GM19397 (cell line): ENCODE data around the gene SLC38A9.

ENCODE experiments used
- ATAC-seq: cut with Tn5 transposase; IDR thresholded peaks from one replicate; pipeline ENCODE4 v1.9.1; 2021; ENCODE audit warnings: mild to moderate bottlenecking, moderate library complexity; ENCODE audit not compliant: unreplicated experiment

SLC38A9 gene

DNA sequence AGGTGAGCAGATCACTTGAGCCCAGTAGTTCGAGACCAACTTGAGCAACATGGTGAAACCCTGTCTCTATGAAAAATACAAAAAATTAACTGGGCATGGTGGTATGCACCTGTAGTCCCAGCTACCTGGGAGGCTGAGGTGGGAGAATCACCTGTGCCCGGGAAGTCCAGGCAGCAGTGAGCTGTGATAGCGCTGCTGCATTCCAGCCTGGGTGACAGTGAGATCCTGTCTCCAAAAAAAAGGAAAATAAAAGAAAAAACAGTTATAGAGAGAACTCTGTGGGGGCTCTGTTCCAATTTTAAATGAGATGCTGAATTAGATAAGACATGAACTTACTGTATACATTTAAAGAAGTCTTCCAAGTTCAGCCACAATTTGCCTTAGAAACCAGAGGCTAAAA lies 44.2 kb downstream of the SLC38A9 start:
- ATAC-seq = no peak

DNA sequence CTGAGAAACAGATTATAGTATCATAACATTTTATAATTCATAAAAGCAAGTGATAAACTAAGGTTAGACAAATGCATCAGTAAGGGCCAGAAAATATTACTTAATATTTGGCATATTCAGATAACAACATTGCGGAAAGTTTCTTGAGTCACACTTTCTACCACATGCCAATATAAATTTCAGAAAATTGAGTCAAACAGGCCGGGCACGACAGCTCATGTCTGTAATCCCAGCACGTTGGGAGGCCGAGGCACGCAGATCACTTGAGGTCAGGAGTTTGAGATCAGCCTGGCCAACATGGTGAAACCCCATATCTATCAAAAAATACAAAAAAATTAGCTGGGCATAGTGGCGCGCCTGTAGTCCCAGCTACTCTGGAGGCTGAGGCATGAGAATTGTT lies 47.1 kb downstream of the SLC38A9 start:
- ATAC-seq = no peak

DNA sequence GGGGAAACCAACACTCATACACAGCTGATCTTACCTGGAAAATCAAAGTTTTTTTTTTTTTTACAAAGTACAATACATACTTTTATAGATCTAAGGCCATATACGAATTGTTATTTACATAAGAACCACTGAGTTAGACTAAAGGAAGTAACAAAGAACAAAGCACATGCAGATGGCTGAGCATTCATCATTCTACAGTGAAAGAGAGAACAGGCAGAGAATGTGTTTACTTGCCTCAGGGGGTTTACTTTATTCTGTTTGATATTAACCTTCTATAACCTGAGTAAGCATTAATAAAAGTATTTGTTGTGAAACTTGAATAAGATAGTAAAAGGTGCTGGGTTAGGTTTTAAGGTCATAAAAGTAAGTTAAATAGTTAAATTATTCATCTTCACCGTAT lies 54.7 kb downstream of the SLC38A9 start:
- ATAC-seq = no peak

DNA sequence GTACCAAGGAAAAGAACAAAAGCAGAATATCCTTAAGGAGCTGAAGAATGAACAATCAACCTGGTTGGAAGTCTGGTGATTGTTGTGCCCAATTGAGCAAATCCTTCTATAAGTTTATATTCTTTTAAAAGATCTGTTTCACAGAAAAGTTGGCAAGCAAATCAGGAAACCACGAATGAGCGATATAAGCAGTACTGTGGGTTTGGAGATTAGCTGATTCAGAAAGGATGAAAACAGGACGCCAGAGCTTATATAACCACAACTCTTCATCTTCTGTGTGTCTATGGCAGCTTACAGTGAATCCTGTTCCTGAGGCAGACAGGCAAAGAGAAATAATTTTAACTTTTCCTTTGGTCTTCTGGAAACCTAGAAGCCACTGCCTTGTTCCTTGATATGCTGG lies 61.7 kb downstream of the SLC38A9 start:
- ATAC-seq = no peak

DNA sequence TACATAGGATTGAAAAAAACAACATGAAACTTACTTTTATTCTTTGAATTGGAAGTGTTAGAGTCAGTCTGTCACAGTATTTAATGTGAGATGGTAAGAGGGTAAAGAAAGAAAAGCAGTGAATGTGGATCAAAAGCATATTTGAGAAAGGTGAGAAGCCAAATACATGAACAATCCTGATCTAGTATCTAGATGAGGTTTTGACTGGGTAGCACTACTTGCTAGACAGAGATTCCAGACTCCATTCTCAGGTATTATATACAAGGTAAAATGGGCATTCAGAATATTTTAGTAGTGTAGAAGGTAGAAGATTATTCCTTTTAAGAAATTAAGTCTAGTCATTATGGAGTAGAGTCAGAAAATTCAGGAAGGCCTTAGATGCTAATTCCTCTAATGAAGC lies 62.2 kb downstream of the SLC38A9 start:
- ATAC-seq = no peak

DNA sequence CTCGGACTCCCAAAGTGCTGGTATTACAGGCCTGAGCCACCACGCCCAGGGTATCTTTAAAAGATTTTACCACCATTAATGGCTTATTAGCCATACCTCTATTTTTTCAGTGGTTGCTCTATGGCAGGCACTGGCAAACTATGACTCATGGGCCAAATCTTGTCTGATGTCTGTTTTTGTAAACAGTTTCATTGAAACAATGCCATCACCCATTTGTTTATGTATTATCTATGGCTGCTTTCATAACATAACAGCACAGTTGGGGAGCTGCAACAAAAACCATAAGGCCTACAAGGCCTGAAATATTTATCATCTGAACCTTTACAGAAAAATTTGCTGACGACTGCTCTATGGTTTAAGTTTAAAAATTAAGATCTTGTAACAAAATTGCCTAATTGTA lies 66.8 kb downstream of the SLC38A9 start:
- ATAC-seq = no peak

DNA sequence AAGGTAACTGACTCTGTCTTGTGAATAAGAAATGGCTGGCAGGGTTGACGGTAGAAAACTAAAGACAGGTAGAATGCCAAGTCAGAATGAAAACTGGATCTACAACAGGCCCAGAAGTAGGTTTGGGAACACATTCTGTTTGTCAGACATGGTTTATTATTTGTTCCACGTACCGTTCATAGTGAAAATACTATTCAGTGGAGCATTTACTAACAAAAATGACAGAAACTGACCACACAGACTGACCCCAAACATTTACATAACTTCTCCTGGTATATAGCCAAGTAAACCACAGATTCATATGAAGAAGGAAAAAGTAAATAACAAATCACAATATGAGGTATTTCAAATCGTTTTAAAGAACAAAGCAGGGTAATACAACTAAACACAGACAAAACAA lies 73.7 kb downstream of the SLC38A9 start:
- ATAC-seq = no peak

DNA sequence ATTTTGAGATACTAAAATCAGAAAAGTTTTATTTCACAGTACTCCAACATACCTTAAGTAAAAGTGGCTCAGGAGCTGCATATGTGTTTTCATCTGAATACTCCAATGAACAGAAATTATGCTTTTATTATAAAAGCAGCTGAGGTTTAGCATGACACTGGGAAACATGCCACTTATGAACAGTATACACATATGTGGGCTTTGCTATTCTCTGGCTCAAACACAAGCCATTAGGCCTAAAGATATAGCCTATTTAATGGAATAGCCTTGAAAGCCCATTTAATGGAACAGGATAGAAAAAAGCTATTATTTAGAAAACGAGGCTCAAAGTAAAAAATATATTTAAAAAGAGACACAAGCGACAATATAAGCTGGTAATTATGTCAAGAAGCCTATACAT lies 74.1 kb downstream of the SLC38A9 start:
- no peak for ATAC-seq

DNA sequence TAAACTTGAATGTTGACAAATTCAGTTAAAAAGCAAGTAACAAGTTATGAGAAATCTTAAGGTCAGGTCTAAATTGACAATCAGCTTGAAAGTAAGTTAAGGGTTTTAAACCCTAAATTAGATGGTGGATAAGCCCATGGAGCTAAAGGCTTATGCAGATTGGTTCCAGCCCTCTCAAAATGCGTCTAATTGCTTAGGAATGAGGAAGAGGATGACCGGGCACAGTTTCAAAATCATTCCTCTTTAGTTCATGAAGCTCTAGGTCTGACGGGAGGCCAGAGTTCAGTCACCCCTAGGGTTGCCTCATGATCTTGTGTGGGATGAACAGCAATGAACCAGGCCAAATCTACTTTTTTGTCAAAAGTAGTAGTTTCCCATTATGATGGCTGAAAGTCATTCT lies 75.4 kb downstream of the SLC38A9 start:
- ATAC-seq = no peak

DNA sequence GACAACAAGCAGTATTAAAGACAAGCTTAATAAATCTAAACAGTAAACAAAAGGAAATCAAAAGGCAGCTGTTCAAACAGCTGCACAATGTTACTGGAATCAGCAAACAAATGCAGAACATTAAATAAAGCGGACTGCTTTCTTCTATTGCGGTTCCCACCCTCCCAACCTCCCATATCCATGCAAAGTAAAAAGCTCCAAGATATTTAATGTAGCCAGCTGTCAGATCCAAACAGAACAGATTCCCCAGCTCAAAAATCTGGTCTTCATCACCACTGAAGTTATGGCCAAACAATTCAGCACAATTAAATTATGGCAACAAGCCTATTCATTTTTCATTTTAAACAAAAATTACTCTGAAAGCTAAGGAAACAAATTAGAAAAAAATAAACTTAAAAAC lies 75.9 kb downstream of the SLC38A9 start:
- ATAC-seq = no peak

DNA sequence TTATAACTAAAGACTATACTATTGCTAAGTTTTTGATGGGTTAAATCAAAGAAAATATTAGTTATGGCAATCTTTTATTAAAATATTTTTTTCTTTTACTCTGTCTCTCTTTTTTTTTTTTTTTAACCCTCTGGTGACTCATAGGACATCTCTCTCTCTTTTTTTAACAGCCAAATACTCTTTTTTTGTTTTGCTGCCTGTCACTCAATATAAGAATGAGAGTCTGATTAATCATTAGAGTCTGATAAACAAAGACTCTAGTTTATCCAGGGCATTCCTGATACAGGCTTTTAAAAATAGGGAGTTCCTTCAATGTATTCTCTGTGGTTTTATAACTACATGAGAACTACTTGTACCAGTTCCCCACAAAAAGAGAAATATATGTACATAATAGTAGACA lies 77.3 kb downstream of the SLC38A9 start:
- ATAC-seq = no peak

DNA sequence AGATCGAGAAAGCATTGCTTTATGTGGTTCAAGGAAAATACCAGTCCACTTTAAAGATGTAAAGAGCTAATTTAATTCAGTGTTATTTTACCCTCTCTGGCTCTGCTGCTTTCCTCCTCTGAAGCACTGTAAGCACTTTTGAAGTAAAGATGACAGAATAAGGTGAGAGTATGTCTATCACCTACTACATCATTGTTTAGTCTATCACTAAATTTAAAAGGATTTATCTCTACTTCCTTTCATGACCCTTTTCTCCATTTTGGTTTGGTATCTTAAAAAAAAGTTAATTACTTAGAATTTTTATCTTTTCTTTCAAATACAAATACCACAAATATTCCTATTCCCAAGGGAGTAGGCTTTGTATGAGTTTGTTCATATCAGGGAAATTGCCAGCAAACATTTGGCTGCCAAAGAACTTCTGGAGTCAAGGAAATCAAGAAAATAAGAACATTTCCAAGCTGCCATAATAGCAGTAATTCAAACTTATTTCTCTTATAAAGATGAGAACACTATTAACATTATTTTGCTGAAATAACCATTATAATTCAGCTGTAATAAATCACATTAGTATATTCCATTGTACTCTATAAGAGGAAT lies 77.8 kb downstream of the SLC38A9 start:
- ATAC-seq = no peak

DNA sequence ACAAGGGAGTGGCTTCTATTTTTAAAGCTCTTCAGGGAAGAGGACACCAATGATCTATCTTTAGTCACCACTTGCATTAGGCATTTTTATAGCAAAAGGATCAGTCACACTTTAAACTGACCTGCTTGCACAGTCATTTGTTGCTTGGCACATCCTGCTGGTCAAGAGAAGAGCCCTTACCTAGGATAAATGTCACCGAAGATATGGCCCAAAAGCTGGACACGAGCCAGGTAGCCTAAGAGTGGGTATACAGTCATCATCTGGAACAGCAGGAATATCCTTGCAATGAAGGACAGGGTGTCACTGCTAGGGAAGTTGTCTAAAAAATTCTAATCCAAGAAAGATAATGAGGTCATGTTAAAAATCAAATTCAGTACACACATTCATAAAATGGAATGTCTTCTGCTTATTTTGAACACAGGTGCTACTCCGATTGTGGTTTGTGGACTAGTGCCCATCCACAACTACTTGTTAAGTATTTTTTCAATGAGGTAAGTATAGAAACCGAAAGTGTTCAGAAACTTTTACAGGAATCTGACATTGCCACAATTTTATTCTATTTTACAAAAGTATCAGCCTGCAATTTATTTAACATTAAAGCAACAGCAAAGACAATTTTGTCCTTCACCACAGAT lies 78.4 kb downstream of the SLC38A9 start:
- no peak for ATAC-seq

DNA sequence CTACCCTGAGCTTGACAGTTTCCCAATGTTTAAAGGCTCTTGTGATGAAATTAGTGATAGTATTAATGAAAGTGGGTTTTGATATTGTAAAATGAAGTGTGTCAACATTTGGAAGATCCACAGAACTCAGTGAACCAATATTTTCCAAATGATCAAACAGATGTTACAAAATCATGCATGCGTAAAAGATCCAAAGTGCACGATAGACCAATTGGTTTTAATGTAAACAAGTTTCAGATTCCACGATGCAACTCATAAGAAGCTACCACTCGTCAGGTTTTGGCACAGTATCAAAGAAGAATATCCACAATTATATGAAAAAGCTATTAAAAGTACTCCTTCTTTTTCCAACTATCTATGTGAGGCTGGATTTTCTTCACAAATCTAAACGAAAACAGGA lies 82.3 kb downstream of the SLC38A9 start:
- no peak for ATAC-seq

DNA sequence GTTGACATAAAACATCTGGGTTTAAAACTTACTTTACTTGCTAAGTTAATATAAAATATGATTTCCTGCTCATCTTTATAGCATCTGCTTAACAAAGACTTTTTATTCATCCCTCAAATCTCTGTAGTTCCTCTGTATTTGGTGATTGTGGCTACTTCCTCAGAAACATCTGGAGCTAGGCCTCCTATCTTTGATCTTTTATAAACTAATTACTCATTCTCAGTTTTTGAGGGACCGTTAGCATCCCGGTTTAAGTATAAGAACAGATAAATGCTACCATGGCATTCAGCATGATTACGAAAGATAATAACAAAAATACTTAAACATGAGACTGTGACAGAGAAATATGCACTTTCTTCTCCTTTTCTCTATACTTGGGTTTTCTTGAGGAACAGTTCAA lies 85.3 kb downstream of the SLC38A9 start:
- no peak for ATAC-seq

DNA sequence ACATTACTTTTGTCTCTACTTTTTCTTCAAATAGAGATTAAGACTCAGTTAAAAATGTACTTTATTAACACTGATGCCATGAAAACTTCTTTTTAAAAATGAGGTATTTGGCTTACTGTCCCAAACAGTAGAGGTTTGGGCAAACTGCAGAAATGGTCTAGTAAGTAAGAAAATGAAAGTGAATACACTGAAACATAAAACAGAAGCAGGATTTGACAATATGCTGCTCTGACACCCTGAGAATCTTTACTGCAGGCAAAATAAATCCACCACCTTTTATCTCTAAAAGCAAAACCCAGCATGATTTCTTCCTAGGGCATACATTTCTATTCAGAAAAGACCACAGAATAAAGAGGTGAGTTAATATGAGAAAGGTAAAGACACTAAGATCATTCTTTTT lies 86.2 kb downstream of the SLC38A9 start:
- no peak for ATAC-seq

DNA sequence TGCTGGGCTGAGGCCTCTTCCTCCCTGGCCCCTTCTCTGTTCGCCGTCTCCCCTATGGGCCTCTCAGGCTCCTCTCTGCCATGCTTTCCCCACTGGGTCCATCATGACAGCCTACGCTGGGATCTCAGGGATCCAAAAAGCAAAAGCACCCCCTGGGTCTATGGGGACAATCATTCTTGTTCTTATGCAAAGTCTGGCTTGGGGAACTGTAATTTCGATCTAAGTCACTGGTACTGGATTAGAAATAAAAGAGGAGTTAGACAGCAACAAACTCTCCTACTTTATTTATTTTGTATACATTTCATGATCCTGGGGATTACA lies 86.6 kb downstream of the SLC38A9 start:
- no peak for ATAC-seq

DNA sequence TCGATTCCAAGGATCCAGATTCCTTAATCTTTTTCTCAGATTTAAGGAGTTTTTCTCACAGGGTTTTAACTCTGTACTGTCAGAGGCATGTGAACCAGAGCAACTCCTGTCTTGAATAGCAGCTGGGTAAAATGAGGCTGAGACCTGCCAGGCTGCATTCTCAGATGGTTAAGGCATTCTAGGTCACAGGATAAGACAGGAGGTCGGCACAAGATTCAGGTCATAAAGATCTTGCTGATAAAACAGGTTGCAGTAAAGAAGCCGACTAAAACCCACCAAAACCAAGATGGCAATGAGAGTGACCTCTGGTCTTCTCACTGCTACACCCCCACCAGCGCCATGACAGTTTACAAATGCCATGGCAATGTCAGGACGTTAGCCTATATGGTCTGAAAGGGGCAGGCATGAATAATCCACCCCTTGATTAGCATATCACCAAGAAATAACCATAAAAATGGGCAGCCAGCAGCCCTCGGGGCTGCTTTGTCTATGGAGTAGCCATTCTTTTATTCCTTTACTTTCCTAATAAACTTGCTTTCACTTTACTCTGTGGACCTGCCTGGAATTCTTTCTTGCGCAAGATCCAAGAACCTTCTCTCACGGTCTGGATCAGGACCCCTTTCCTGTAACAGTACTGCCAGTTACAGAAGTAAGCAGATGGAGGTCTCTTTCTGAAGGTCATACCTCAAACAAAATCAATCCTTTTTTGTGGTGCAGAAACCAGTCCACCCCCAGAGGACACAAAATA lies 87.1 kb downstream of the SLC38A9 start:
- ATAC-seq = no peak

DNA sequence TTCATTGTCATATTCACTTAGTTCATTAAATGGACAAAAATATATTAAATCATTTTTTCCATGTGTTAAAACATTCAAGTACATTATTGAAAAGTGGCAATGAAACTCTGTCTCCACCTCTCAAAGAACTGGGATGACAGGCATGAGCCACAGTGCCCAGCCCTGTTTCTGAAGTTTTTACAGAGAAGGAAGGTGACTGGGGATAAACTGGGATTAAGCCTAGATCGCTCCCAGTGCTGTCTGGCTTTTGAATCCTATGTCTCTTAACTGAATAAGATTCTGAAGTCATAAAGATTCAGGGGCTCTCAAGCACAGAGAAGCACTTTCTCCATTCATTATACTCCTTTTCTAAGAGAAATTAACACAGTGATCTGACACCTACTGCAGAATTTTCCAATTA lies 88.3 kb downstream of the SLC38A9 start:
- ATAC-seq = no peak

DNA sequence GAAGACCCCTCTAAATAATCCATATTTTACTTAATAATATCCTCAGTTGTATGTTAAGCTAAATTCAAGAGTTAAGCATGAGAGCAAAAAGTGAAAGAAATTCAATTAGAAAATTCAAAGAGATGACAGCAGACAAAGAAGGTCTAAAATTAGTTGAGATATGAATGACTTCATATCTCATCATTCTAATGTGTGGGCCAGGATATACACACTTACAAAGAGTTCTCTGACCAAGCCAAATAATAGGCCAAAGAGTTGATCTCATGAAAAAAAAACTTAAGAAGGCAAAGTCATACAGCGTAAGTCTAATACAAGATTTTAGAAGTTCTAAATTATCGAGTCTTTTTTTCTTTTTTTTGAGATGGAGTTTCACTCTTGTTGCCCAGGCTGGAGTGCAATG lies 89.7 kb downstream of the SLC38A9 start:
- no peak for ATAC-seq

DNA sequence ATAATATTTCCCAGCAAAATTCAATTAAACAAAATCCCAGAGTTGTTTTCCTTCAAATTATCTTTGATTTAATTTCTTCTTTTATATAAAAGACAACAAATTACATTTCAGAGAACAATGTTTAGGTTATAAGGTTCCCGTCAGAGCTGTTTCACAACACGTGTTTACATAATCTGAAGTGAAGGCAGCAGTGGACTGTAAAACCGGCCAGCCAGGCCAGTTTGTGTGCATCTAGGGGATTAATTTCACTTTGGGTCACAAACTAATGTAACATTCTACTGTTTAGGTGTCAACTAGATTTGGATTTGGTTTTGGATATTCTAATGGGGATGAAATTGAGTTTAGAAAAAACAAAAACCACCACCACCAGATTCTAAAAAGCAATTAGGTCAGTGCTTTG lies 90.9 kb downstream of the SLC38A9 start:
- no peak for ATAC-seq

DNA sequence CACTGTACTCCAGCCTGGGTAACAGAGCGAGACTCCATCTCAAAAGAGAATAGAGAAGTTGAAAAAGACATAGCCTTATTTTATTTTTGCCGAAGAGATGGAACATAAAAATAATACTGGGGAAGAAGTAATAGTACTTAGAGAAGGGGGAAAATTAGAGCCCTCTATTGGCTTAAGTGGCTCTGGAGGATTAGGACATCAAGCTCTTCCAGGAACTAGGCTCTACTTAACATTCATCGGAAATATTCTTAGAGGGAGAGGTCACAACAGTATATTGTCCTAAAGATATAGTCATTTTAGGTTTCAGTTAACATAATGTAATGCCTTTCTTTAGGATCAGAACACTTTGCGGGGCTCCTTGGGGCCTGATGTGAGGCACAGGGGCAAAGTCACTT lies 91.4 kb downstream of the SLC38A9 start:
- no peak for ATAC-seq
